HG03108 (cell line): Measurements from ENCODE around the gene MACROH2A2.
A peak's percentile ranks its signal among the peaks of the same experiment; 100 is the strongest.

Experiments used
- ATAC-seq: cut with Tn5 transposase; IDR thresholded peaks from one replicate; pipeline ENCODE4 v1.9.1; 2021; ENCODE audit warnings: moderate library complexity; ENCODE audit not compliant: unreplicated experiment

Gene MACROH2A2

GRCh38 chr10:70125918-70126552 is 73.4 kb downstream of the MACROH2A2 start:
- ATAC-seq: no peak

GRCh38 chr10:70126700-70127395 is 74.2 kb downstream of the MACROH2A2 start:
- ATAC-seq: no peak

DNA sequence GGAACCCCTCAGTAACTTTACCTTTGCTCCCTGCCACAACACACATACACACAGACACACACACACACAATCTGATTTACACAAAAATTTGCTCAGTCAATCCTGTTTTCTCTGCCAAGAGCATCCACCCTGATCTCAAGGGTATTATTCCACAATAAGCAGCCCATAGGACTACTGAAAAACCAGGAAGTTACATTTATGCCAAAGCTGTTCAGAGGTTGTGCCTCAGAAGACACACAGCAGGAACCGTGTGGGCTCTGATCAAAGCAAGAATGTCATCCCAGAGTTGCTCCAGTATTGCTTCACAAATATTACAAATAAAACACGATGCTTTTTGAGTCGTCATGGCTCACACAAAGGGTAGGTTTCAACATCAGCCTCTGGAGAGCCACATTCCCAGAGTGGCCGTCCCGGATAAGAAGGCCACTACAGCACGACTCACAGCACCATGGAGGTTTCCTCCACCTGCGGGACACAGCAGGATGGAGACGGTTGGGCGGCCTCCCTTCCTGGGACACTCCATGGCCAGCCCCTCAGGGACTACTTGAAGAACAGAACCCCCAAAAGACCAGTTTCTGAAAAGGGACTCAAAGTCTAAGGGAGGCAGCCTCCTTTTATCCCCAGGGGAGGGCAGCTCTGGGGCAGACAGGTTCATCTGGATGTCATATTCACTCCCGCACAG is 78.4 kb downstream of the MACROH2A2 start:
- no peak for ATAC-seq

- no peak for ATAC-seq
Observed at GRCh38 chr10:70131560-70131937, 78.9 kb downstream of the MACROH2A2 start.

DNA sequence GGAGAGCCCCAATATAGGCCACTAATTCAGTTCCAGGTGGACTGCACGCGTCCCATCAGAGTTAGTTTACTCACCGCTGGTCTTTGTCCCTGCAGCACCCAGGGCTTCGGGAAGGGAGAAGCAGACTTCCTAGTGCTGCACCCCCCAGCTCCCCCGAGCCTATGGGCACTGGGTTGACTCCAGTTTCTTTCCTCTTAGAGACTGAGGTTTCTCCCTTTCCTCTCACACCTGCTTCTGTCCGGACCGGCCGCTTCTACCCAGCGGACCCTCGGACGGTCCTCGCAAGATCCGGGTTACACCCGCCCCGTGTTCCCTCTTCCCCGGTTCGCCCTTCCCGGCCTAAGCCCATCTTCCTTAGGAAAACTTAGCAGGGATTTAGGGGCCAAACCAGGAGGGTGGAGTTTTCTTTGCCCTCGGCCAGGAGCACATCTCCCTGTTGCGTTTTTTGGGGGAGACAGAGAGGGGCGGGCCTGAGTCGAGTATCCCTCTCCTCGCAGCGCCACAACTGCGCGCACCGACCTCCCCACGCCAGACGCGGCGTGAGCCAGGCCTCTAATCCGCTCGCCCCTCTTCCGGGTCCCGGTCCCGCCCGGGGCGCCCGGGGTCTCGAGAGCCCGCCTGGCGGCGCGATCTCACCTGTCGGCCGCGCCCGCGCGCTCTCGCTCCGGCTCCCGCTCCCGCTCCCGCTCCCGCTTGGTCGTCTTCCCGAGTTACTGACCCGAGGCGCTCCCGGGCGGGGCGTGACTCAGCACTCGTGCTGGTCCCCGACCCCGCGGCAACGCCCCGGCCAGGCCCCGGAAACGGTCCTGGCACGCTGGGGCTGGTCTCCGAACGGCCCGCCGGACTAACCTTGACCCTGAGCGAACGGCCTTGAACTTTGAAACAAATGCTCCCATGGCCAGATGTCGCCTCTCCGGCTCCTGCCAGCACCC is 79.7 kb downstream of the MACROH2A2 start, which contains the start of gene AIFM2:
TSS of gene AIFM2 (minus strand) at position 728 of the 932 bp plus-strand sequence. CDS start 8,741 bp downstream, outside the sequence.
- peak; percentile 77 for ATAC-seq

DNA sequence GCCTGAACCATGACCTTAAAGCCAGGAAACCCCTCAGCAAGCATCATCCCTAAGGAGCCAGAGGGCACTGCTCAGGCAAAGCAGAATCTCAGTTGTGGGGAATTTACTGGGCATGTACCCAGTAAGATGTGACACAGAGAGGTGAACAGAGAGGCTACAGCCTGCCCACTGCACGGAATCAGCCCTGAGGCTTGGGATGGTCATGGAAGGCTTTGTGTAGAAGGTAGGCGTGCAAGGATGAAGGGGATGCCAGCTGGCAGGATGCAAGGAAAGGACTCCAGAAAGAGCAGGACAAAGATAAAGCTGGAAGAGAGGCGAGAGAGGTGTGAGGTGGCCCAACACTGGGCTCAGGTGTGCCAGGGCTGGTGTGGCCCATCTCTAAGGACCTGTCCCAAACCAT is 82.4 kb downstream of the MACROH2A2 start:
- no peak for ATAC-seq

GRCh38 chr10:70135684-70136083 is 83.0 kb downstream of the MACROH2A2 start:
- no peak for ATAC-seq

DNA sequence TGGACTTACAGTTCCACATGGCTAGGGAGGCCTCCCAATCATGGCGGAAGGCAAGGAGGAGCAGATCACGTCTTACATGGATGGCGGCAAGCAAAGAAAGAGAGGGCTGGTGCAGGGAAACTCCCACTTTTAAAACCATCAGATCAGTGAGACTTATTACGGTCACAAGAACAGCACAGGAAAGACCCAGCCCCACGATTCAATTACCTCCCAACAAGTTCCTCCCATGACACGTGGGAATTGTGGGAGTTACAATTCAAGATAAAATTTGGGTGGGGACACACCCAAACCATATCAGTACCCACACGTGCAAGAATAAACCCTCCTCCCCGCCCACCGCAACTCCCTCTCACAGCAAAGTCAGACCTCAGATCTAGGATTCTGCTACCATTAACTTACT is 84.5 kb downstream of the MACROH2A2 start:
- no peak for ATAC-seq

DNA sequence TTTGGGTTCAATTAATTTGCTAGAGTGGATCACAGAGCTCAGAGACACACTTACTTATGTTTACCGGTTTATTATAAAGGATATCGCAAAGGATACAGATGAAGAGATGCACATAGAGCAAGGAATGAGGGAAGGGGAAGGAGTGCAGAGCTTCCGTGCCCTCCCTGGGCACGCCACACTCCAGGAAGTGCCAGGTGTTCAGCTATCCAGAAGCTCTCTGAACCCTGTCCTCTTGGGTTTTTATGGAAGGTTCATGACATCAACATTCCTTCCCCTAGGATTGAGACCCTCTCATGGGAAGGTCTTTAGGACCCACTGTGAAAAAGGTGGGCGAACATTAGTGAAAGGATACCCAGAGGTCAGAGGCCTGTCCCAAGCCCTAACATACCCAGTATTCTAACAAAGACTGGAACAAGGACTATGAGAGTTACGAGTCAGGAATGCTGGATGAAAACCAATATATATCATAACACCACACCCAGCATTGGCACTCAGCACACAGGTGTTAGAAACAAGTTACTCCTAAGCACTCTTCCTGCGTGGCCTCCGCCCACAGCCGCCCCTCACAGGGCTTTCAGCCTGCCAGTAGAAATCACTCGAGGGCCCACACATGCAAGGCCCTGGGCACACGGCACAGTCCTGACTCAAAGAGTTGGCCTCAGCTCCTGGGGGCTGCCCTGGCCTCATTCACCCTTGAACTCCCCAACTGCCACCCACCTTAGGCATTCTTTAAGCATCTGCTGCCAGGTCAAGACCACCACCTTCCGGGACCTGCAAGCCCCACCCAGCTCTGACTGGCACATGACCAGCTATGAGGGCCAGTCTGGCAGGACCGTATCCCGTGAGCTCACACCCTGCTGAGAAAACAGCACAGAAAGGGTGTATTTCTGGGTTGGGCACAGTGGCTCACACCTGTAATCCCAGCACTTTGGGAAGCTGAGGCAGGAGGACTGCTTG is 85.6 kb downstream of the MACROH2A2 start:
- ATAC-seq: no peak

GRCh38 chr10:70139151-70139996 is 86.7 kb downstream of the MACROH2A2 start:
- ATAC-seq: no peak

DNA sequence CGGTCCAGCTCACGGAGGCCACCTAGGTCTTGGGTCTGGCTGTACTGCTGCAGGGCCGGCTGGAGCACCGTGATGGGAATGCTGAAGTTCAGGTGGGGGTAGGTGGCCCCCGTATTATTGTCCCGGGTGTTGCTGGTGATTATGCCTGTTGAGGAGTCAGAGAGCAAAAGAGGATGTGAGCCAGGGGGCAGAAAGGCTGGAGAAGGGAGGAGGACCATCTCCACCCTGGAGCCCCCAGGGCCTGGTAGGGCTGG is 87.3 kb downstream of the MACROH2A2 start:
- ATAC-seq: no peak

DNA sequence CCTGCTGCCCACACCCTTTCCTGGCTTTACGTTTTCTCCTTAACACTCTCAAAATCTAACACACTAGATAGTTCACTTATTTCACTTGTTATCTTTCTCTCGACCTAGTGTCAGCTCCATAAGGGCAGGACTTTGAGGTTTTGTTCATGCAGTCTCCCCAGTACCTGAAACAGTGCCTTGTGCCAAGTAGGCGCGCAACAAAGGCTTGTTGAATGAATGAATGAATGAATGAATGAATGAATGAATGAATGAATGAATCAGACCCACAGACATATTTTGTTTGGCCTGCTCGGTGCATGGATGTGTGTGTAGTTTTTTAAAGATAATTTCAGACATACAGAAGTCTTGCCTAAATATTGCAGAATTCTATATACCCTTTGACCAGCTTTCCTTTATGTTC is 87.7 kb downstream of the MACROH2A2 start:
- ATAC-seq: no peak

GRCh38 chr10:70142555-70142954 is 89.9 kb downstream of the MACROH2A2 start:
- no peak for ATAC-seq

GRCh38 chr10:70144372-70145110 is 91.9 kb downstream of the MACROH2A2 start:
- ATAC-seq: no peak

GRCh38 chr10:70145166-70145665 is 92.6 kb downstream of the MACROH2A2 start:
- ATAC-seq: peak; percentile 3

- ATAC-seq: peak; percentile 41
Observed at GRCh38 chr10:70145666-70146488, 93.2 kb downstream of the MACROH2A2 start.

DNA sequence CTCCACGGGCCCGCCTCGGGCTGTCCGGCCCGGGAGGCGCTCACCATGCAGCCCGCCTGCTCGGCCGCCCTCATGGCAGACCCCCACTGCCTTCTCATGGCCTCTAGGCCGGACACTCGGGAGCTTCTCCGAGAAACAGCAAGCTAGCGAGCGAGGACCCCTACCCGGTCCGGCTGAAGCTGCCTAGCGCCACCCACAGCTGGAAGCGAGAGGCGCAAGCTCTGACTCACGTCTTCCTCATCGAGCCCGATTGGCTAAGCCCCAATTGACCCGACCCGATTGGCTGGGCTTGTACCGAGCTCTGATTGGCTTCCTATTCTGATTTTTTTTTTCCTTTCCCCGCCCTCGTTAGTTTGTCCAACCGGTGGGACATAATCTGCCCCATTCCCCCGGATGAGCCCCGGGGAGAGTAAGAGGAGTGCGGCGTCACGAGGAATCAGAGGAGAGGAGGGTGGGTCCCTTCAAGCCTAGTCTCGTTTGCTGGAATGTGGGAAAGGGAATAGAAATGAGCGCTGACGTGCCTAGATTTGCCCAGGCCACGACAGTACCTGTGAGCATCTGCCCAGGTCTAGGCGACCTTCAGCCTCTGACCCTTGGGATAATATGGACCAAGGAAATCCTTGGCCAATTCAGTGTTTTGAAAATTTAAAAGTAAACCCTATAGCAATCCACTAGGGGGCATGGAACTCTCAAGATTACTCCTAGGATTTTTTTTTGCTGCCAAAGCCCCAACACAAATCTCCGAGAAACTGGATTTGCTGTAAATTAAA is 94.0 kb downstream of the MACROH2A2 start, which contains the start of gene TYSND1:
TSS of gene TYSND1 (minus strand) at position 212 of the 770 bp plus-strand sequence. CDS start at position 98, 114 bp downstream.
- peak; percentile 91 for ATAC-seq
